GM21423 (cell line): ENCODE measurements around the gene LIN28B.

Experiments used
- ATAC-seq: cut with Tn5 transposase; IDR thresholded peaks from one replicate; pipeline ENCODE4 v1.9.1; 2021; ENCODE audit warnings: mild to moderate bottlenecking, moderate library complexity; ENCODE audit not compliant: unreplicated experiment

Gene LIN28B

DNA sequence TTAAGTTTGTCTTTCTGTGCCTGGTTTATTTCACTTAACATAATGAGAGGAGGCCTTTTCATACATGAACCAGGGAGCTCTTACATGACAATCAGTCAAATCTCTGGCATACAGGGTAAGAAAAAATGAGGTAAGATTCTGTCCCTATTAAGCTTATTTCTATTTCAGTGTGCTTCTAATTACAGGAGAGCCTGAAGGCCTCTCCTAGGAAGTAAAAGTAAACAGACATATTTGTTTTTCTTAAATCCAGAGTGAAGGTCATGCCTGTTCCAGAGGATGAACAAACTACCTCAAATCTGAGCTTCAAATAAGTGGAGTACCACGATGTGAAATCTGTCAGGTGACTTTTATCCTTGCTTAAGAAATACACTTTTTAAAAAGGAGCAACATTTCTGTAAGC, 150.3 kb downstream of the LIN28B start:
- ATAC-seq: no peak

DNA sequence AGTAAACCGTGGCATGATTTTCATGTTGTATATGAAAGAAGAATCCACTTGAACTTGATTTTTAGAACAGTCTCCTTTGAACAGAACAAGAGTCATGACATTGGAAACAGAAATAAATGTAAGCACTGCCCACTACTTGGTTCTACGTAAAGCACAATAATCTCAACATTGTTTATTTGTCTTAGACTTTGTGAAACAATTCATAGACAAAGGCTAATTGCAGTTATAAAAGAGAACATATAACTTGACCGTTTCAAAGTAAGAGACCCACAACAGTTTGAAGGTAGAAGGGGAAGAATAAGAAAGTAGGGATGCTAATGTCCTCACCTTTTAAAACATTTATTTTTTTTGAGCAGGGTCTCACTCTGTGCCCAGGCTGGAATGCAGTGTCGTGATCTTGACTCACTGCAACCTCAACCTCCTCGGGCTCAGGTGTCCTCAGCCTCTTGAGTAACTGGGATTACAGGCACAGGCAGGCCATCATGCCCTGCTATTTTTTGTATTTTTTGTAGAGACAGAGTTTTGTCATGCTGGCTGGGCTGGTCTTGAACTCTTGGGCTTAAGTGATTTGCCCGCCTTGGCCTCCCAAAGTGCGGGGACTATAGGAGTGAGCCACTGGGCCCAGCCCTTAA, 151.8 kb downstream of the LIN28B start:
- ATAC-seq: no peak

DNA sequence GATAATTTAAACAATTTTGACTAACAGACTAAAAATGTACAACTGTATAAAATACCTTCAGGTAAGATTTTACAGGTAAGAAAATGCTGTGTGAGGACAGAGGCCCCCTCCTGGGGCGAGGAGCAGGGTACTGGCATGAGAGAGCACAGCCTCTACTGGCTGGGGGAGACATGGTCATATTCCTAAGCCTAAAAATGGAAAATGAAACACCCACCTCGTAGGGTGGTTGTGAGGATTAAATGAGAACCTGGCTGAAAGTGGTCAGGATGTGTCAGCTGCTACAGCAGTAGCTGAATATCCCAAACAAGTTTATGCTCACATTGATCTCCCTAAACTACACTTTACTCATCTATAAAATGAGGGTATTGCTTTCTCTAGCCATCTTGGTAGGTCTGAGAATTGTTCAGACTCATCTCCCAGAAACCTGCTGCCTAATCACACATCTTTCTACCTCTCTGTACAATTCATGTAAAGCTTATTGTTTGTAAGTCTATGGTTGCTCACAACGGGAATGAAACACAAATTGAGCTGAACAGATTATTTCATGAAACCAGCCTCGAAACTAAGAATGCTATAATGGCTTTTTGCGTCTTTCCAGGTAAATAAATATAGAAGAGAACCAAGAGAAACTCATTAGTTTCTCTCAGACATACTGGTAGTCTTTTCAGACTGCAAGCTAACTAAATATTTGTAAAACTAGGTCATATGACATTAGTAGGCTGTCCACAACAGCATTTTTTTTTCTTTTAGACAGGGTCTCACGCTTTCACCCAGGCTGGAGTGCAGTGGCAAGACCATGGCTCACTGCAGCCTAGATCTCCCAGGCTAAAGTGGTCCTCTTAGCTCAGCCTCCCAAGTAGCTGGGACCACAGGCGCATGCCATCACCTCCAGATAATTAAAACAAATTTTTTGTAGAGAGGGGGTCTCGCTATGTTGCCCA, 153.3 kb downstream of the LIN28B start:
- no peak for ATAC-seq

DNA sequence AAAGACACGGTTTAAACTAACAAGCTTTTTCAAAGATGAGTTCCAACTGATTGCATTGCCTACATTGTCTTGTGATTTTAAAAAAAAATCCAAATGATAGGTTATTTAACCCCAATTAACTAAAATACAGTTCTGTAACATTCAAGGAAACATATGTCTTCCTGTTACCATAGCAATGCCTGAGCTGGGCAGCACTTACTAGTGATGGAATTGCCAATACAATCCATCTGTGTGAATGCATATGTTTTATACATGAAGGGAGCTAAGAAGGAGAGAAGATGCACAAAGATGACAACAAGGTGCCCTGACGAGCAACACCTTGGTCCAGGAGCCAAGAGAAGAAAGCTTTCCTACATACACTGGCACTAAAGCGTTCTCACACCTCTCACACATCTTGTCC, 154.2 kb downstream of the LIN28B start:
- no peak for ATAC-seq

DNA sequence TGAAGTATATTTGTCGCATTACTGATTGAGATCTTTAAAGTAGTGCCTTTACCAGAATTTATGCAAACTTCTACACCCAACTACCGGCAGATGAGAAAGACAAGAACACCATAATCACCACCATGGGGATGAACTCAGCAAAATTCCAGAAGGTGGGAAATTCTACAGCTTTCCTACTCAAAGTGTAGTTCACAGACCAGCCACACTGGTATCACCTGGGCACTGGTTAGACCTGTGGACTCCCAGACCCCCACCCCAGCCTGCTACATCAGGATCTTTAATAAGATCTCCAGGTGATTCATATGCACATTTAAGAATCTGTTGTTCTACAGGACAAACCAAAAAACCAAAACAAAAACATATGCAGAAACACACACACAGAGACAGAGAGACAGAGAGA, 155.0 kb downstream of the LIN28B start:
- ATAC-seq: no peak

DNA sequence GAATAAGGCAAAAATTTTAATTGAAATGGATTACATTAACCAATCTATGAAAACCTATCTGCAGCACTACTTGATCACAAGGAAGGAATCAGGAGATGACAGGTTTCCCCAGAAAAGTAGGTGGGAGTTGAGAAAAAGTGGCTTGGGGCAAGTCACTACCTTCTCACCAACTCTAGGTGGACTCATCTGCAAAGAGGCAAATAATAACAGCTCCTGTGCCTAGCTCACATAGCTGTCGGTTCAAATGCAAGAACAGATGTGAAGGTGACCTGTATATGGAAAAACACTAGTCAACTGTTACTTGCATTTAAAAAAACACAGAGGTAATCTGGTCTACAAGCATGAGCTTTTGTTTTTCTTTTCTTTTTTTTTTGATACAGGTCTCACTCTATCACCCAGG, 155.7 kb downstream of the LIN28B start:
- ATAC-seq: no peak

DNA sequence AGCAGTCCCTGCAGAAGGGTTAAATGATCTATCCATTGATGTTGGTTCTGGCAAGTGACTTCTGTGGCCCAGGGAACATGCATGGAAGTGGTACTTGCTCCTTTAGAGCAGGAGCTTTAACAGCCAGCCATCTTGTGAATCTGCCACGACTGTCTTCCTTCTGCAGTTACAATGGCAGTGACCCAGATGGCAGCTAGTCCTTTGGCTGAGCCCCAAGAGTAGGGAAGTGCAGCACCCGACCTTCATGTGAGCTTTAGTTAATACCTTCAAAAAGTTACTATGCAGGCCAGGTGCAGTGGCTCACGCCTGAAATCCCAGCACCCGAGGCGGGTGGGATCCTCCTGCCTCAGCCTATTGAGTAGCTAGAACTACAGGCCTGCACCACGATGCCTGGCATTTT, 156.5 kb downstream of the LIN28B start:
- no peak for ATAC-seq

DNA sequence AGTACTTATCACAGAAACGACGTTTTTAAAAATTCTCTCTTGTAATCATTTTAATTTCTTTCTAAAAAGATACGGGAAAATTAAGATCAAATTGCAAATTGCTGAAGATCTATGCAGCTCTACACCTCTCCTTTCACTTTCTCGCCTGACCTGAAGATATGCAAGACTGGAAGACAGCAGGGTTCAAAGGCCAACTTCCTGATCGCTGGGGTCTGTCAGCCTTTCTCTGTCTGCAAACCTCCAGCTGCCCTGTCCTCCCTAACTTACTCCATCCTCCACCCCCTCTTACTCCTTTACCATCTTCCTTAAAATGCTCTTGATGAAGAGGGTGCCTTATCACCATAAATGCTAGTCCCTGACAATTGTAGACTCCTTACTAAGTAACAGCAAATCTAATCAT, 159.2 kb downstream of the LIN28B start:
- ATAC-seq: no peak

DNA sequence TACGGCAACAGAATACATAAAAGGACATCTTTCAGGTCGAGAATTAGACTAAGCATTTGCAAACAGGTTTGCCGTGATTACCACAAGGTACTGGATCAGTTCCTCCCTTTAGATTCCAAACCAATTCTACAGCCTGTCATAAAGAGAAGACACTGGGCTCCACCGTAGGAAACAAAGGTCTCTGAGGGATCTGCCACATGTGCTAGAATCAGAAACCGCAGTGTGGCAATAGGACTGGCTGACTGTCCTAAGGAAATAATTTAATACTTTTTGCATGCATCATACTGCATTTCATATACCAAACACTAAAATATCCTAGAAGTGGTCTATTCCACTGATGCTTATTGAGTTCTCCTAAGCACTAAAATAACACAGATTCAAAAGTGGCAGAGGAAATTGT, 163.7 kb downstream of the LIN28B start:
- ATAC-seq: no peak

DNA sequence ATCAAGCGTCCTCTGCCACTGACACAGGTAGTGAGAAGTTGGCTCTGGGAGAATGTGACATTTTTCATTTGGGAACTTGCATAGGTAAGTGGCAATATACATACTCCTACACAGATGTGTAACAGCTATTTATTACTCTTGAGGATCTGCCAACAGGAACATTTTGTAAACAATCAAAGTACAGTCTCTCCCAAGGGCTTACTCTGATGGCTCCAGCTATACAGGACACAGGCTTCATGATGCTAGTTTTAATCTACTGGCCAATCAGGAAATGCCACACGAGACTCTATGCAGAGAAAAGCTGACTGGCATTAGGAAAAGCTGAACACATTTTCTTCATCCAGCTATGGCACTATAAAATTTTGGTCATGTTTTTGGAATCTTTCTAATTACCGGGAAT, 165.1 kb downstream of the LIN28B start:
- ATAC-seq: no peak

DNA sequence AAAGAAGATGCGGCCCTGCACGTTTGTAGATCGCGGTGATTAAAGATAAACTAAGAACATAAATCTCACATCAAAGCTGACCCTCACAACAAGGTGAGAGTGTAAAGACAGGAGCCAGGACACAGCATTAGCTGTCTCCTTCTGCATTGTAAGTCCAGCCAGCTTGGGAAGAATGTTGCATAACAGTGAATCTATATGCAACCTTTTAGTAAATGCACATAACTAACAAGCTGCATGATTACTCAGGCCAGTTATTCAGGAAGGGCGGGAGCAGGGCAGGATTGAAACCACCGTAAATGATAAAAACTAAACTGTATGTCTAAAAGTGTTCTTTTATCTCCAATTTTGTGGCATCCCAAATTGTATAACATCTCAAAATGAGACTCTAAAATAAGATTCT, 165.8 kb downstream of the LIN28B start:
- ATAC-seq: no peak
